ENCODE results near the gene PHOSPHO2.
A peak's percentile ranks its signal among the peaks of the same experiment; 100 is the strongest.

Gene PHOSPHO2, protein sequence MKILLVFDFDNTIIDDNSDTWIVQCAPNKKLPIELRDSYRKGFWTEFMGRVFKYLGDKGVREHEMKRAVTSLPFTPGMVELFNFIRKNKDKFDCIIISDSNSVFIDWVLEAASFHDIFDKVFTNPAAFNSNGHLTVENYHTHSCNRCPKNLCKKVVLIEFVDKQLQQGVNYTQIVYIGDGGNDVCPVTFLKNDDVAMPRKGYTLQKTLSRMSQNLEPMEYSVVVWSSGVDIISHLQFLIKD

GRCh38 chr2:169694113-169694893 is at the start of gene PHOSPHO2, which contains the start of gene CFAP210:
PHOSPHO2 (plus strand) TSS chr2:169694469; CDS start chr2:169700972, 6,503 bp downstream.
CFAP210 (minus strand) TSS chr2:169694405; CDS start chr2:169694327, 78 bp downstream.
- DNase-seq (ENCODE audit: low read depth in 2 of 2), result peak; percentile 98 to 99

- no peak for DNase-seq (ENCODE audit: low read depth in 2 of 2)
These were observed 46.8 kb upstream of the PHOSPHO2 start for GRCh38 chr2:169647496-169647895.

- no peak for DNase-seq (ENCODE audit: low read depth in 2 of 2)
These were observed 45.0 kb upstream of the PHOSPHO2 start for GRCh38 chr2:169649278-169649677.

- DNase-seq (ENCODE audit: low read depth in 2 of 2), result no peak
These were observed 40.6 kb upstream of the PHOSPHO2 start for GRCh38 chr2:169653636-169654035.

GRCh38 chr2:169656164-169656563 is 38.1 kb upstream of the PHOSPHO2 start:
- no peak for DNase-seq (ENCODE audit: low read depth in 2 of 2)

DNA sequence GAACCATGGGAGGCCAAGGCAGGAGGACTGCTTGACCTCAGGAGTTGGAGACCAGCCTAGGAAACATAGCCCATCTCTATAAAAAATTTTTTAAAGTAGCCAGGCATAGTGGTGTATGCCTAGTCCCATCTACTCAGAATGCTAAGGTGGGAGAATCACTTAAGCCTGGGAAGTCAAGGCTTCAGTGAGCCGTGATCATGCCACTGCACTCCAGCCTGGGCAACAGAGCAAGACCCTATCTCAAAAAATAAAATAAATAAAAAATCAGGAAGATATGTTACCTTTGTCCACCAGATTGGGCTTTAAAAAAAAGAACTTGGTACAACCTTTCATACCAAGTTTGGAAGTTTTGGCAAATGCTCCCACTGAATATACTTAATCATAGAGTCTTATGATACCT is 35.4 kb upstream of the PHOSPHO2 start:
- DNase-seq (ENCODE audit: low read depth in 2 of 2), result no peak

GRCh38 chr2:169659320-169659719 is 34.9 kb upstream of the PHOSPHO2 start:
- no peak for DNase-seq (ENCODE audit: low read depth in 2 of 2)

- DNase-seq (ENCODE audit: low read depth in 2 of 2), result no peak
These were observed 33.0 kb upstream of the PHOSPHO2 start for GRCh38 chr2:169661265-169661664.

DNA sequence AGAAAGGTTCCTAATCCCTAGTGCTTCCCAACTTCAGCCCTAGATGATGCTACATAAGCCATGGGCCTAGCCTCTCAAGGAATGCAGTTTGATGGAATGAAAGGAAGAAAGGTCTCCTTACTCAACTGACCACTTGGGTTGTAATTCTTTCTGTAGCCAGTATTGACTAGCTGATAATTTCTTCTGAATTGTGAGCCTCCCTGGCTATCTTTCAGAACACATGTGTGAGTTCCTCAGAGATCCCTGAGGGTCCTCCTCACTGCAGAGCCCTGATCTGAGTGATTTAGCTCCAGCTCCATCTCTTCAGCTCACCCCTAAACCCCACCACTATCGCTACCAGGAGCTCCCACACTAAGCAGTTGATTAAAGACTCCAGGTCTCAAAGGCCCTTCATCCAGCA is 31.5 kb upstream of the PHOSPHO2 start:
- DNase-seq (ENCODE audit: low read depth in 2 of 2), result no peak

GRCh38 chr2:169663247-169663646 is 31.0 kb upstream of the PHOSPHO2 start:
- DNase-seq (ENCODE audit: low read depth in 2 of 2), result no peak

GRCh38 chr2:169664600-169664977 is 29.7 kb upstream of the PHOSPHO2 start:
- no peak for DNase-seq (ENCODE audit: low read depth in 2 of 2)

DNA sequence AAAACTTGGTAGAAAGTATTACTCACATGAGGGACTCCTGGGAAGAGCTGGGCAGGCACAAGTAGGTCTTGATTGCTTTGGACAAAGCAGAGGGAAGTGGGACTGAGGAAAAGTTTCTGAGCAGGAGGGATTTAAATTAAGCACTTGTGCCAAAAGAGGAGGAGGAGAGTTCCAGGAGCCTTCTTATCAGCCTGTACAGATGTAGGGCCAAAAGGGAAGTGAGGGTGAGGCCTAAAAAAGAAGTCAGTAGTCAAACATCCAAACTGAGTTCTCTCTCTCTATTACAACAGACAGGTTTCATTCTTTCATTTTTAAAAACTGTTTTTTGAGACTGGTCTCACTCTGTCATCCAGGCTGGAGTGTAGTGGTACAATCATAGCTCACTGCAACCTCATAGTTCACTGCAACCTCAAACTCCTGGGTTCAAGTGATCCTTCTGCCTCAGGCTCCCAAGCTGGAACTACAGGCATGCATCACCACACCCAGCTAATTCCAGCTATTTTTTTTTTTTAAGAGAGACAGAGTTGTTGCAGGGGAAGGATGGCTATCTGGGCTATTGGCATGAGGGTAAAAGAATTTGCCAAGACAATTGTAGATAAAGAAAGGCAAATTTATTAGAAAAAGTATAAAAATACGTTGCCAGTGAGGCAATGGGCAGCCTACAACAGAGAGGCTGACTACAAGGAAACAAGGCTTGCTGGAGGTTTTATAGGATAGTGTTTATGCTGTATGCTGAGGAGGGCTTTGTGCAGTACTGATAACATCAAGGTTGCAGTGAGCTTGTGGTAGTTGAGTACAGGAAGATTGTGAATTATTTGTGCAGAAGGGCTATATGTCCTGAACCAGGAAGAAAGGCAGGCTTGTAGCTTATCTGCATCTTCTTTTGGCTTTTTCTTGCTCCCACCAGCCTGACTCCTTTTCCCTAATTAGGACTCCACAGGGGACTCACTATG is 29.0 kb upstream of the PHOSPHO2 start:
- DNase-seq (ENCODE audit: low read depth in 2 of 2), result no peak

GRCh38 chr2:169667583-169667982 is 26.7 kb upstream of the PHOSPHO2 start:
- no peak for DNase-seq (ENCODE audit: low read depth in 2 of 2)

DNA sequence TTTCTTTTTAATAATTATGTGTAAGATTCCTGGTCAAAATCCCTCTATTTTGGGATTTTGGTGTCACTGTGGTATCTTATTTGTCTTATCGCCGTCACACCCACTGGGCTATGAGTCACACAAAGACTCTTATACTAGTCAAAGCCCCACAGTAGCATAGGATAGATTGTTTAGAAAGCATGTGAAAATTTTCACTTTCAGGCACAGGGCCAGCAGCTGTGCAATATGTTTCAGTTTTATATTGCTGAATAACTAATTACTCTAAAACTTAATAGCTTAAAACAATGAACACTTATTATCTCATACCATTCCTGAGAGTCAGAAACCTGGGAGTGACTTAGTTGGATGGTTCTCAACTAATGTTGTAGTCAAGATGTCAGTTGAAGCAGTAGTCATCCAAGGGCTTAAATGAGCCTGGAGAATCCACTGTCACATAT is 24.0 kb upstream of the PHOSPHO2 start:
- no peak for DNase-seq (ENCODE audit: low read depth in 2 of 2)

DNA sequence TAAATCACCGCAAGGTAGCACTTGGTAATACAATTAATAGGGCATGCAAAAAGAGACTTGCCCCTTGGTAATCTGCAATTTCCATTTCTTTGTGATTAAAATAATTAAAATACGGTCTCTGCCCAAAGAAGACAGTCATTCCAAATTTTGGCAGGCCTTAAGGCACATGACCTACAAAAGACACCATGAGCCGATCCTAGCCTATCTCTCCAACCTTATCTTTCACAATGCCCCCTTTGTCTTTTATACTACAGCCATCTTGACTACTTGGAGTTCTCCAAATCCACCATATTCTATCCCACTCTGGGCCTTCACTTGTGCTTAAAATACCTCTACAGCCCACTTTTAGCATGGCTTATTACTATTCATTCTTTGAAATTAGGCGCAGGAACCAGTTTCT is 23.3 kb upstream of the PHOSPHO2 start:
- no peak for DNase-seq (ENCODE audit: low read depth in 2 of 2)

- DNase-seq (ENCODE audit: low read depth in 2 of 2), result no peak
These were observed 21.9 kb upstream of the PHOSPHO2 start for GRCh38 chr2:169672406-169672805.

GRCh38 chr2:169673106-169673505 is 21.2 kb upstream of the PHOSPHO2 start:
- DNase-seq (ENCODE audit: low read depth in 2 of 2), result no peak

DNA sequence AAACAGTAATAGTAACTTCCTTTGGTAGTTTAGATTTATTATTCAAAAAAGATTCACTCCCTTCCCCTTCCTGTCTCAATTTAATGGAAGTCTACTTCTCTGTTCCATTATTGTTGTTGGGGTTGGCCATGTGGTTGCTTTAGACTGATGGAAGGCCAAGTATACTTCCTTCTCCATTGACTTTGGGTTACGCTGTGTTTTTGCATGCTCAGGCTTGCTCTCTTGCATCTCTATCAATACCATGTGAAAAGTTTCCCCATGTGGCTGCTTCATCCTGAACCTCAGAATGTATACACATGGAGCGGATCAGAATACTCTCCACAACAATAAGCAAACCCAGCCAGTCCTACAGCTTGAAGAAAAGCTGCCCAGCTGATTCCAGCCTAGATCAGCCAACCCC is 20.3 kb upstream of the PHOSPHO2 start:
- DNase-seq (ENCODE audit: low read depth in 2 of 2), result no peak

DNA sequence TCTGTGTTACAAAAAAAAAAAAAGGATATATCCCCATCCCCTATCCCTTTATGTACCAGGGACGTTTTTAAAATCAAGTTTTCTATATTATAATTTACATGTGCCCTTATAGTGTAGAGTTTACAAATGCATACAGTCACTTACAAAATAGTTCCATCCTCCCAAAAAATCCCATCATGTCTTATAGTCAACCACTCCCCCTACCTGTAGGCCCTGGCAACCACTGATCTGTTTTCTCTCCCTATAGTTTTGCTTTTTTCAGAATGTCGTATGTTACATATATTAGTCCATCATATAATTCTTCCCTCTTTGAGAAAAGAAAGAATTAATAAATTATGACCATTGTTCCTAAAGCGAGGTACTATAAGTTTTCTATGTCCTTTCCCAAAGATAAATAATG is 17.9 kb upstream of the PHOSPHO2 start:
- no peak for DNase-seq (ENCODE audit: low read depth in 2 of 2)

GRCh38 chr2:169676850-169677249 is 17.4 kb upstream of the PHOSPHO2 start:
- no peak for DNase-seq (ENCODE audit: low read depth in 2 of 2)

DNA sequence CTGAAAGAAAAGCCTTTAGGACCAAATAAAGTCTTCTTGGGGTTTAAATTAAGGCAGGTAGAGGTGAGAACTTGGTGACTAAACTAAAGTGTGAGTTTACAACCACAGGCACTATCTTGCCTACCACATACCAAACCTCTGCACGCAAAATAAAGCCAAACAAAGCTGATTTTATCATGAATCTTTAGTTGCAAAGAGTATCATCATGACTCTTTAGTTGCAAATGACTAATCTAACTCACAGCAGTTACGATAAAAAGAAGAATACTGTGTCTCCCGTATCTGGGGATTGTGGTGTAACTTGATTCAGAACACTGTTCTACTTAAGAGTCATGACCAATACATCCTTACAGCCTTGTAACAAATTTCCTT is 11.2 kb upstream of the PHOSPHO2 start:
- no peak for DNase-seq (ENCODE audit: low read depth in 2 of 2)
